Colonic mucosa (tissue), 4 donors: ENCODE measurements around the gene MED6. TPM values are rescaled to one million over a fixed set of nuclear protein-coding genes. Genes with fewer than 3 reads are reported as not detected.

ENCODE experiments used
- DNase-seq: peaks from one replicate; pipeline ENCODE4 v3.0.0-alpha.2; 2020
- H3K27ac ChIP-seq: fragments of 200-600 bp; one replicate; pipeline ENCODE4 v1.8.0; 2021
- H3K27me3 ChIP-seq: fragments of 200-600 bp; one replicate; pipeline ENCODE4 v1.8.0; 2021
- H3K36me3 ChIP-seq: fragments of 200-600 bp; one replicate; pipeline ENCODE4 v1.8.0; 2021
- H3K4me1 ChIP-seq: fragments of 200-600 bp; one replicate; pipeline ENCODE4 v1.8.0; 2021; ENCODE audit warnings: mild to moderate bottlenecking
- H3K4me3 ChIP-seq: fragments of 200-600 bp; one replicate; pipeline ENCODE4 v1.8.0; 2021
- H3K9ac ChIP-seq, 2 donors: one replicate each; pipeline ENCODE4 v1.7.0; 2013; ENCODE audit warnings: control low read depth in 2 of 2, low read depth in 2 of 2, low read length in 2 of 2
- H3K9me3 ChIP-seq: fragments of 200-600 bp; one replicate; pipeline ENCODE4 v1.8.0; 2021
- CTCF ChIP-seq: fragments of 200-600 bp; IDR thresholded peaks from one replicate; pipeline ENCODE4 v1.8.0; 2022; ENCODE audit warnings: antibody characterized with exemption, mild to moderate bottlenecking
- intact Hi-C: fragments of 100-400 bp; cut with DNase I; formaldehyde crosslinking; loops from one replicate; pipeline ENCODE4 v1.14.1; 2022
- total RNA-seq, 2 donors: library from RNA; stranded (reverse); fragmentation: NEBNext Ultra II Directional in 1 of 2; extraction: Animal tissue kit (Norgen Biotek cat#: 25700) in 1 of 2; gene quantifications; one replicate each; pipeline ENCODE4 v1.2.1, GENCODE V29; 2021
- donor health status: healthy.
- donor health status: DM: no; HTN: no; CAD: no.
- donor health status: DM: no; HTN: no; CAD: no.

The MED6 gene
- total RNA-seq, 2 donors from 2014 or later: 25.7 to 28.0 TPM

- no peaks in the 10 kb centered on the region for H3K9me3 ChIP-seq
- H3K36me3 ChIP-seq: peaks cover 4% of the 10 kb centered on the region
- no peak overlapping the region for H3K27ac ChIP-seq
- H3K9ac ChIP-seq: no peak overlapping the region
- no peak for TF ChIP-seq CTCF
- peaks cover 4% of the 10 kb centered on the region for H3K4me1 ChIP-seq
- H3K4me3 ChIP-seq: no peak overlapping the region
- no peaks in the 10 kb centered on the region for H3K27me3 ChIP-seq
- DNase-seq: no peak
- intact Hi-C loops: no loop called here
Measured at GRCh38 chr14:70597731-70598130, 2.7 kb downstream of the MED6 start.

GRCh38 chr14:70595443-70596185 lies 4.8 kb downstream of the MED6 start:
- no peak overlapping the region for H3K9ac ChIP-seq
- H3K9me3 ChIP-seq: no peaks in the 10 kb centered on the region
- intact Hi-C loops: no loop called here
- peaks cover 4% of the 10 kb centered on the region for H3K36me3 ChIP-seq
- H3K4me3 ChIP-seq: no peak overlapping the region
- no peaks in the 10 kb centered on the region for H3K27me3 ChIP-seq
- no peak for TF ChIP-seq CTCF
- H3K27ac ChIP-seq: no peak overlapping the region
- H3K4me1 ChIP-seq: peaks cover 4% of the 10 kb centered on the region
- DNase-seq: no peak

GRCh38 chr14:70594461-70594860 lies 6.0 kb downstream of the MED6 start:
- Histone ChIP-seq H3K4me1 (peaks cover 2% of the 10 kb centered on the region), H3K36me3 (peaks cover 10% of the 10 kb centered on the region), H3K9me3 (no peaks in the 10 kb centered on the region), H3K9ac (no peak overlapping the region), H3K27me3 (no peaks in the 10 kb centered on the region), H3K4me3 (no peak overlapping the region), H3K27ac (no peak overlapping the region)
- no peak for TF ChIP-seq CTCF
- DNase-seq: no peak
- intact Hi-C loops: no loop called here

- TF ChIP-seq CTCF: no peak
- Histone ChIP-seq H3K36me3 (peaks cover 7% of the 10 kb centered on the region), H3K27me3 (no peaks in the 10 kb centered on the region), H3K4me3 (no peak overlapping the region), H3K27ac (no peak overlapping the region), H3K9ac (no peak overlapping the region), H3K4me1 (no peaks in the 10 kb centered on the region), H3K9me3 (no peaks in the 10 kb centered on the region)
- DNase-seq: no peak
- intact Hi-C loops: no loop called here
Measured at GRCh38 chr14:70585231-70585630, 15.2 kb downstream of the MED6 start.

GRCh38 chr14:70576891-70577290 lies 23.6 kb downstream of the MED6 start:
- TF ChIP-seq CTCF: no peak
- Histone ChIP-seq H3K27me3 (no peaks in the 10 kb centered on the region), H3K4me1 (no peaks in the 10 kb centered on the region), H3K9me3 (no peaks in the 10 kb centered on the region), H3K9ac (no peak overlapping the region), H3K4me3 (no peak overlapping the region), H3K36me3 (no peaks in the 10 kb centered on the region), H3K27ac (no peak overlapping the region)
- DNase-seq: no peak
- intact Hi-C loops: no loop called here
